Measurements from ENCODE around the gene WDR5. TPM values are rescaled to one million over a fixed set of nuclear protein-coding genes. Genes with fewer than 3 reads are reported as not detected.

The WDR5 gene
- total RNA-seq, 1 experiment from 2014 or later = 18.3 TPM

DNA sequence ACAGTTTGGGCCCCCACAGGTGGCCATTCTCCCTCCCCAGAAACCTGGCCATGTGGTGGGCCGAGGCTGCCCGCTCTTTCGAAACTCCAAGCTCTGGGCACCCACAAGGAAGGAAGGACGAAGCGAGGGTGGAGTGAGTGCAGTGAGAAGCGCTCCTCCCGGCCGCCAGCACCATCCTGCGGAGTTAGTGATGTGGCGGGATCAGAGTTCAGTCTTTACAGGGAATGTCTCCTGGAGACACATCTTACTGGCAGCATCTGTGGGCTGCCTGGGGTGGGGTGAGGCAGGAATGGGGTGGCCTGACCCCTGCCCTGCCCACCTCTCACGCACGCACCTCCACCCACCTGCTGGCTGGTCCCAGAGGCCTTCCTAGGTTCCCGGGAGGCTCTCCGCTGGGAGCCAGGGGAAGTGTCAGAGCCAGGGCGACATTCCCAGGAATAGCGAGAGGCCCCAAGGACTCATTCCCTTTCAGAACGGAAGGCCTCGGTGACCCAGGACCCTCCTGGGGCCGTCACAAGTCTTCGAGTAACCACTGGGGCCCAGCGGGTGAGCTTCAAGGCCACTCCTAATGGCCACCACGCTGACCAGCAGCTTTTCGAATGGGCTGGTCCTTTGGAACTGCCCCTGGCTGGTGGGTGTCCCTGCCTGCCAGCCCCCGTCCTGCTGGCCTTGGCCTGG lies 34.0 kb downstream of the WDR5 start:
- DNase-seq (ENCODE audit: low read depth) = no peak
- in situ Hi-C loops (cut with HindIII; ENCODE audit: low pct_unique_long_range_greater_than_20kb, low sequenced_read_pairs) = no loop called here

GRCh38 chr9:134170532-134171315 lies 34.8 kb downstream of the WDR5 start:
- in situ Hi-C loops (cut with HindIII; ENCODE audit: low pct_unique_long_range_greater_than_20kb, low sequenced_read_pairs) = no loop called here
- DNase-seq (ENCODE audit: low read depth) = no peak

DNA sequence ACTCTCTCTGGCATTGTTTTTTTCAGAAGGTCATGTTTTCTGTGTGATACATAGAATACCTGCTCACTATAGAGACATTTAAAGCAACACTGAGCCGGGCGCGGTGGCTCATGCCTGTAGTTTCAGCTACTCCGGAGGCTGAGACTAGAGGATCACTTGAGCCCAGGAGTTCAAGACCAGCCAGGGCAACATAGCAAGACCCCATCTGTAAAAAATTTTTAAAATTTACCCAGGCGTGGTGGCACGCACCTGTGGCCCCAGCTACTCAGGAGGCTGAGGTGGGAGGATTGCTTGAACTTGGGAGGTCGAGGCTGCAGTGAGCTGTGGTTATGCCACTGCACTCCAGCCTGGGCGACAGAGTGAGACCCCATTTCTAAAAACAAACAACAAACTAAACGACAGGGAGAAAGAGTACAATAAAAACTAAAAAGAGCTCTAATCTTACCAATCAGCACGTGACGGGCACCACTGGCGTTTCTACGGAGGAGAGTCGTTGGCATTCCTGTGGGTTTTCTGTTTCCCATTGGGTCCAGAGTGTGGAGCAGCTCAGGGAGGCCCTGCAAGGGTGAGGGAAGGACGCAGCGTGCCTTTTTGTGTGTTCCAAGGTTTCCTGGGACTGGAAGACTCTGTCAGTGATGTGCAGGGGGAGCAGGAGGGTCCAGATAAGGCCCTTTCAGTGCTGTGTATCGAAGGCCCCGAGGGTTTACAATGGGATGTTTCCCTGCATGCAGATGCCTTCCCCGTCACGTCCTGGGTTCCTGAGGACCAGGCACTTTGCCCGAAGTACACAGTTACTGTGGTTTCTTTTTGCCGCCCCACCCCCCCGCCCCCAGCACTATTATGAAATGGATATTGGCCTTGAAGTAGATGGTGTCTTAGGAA lies 35.7 kb downstream of the WDR5 start:
- in situ Hi-C loops (cut with HindIII; ENCODE audit: low pct_unique_long_range_greater_than_20kb, low sequenced_read_pairs) = no loop called here
- no peak for DNase-seq (ENCODE audit: low read depth)

DNA sequence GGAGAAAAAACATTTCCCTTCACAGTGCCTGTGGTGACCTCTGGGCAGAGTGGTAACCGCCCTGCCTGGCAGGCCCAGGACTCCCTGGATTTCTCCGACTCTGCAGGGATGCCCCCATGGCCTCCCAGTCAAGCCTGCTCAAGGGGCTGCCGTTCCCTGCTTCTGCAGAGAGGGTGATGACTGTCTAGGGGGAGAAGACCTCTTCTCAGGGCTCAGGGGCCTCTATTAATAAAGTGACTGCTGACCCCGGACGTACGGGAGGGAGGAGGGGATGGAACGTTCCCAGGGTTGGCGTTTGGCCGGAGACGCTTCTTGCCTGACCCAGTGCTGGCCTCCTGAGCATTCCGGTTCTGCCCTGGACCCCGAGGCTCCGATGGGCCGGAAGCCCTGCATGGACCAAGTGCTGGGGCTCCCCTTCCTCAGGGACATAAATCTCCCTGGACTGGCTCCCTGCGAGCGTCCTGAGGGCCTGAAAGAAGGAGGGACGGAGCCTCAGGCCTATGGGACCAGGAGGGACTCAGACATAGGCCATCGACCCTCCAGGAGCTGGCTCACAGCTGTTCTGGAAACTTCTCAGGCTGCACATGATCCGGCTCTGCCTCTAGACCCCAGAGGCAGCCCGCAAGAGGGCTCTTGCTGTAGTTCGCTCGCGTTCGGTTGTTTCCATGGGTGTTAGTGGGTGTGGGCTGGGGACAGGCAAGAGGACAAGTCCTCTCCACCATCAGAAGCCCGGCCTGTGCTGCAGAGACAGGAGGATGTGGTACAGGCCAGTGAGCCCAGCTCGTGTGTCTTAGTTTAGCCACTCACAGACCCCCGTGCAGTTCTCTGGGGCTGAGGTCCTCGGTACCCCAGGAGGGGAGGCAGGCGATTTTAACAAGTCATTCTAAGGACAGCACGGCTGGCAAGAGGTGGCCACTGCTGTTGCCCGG lies 36.6 kb downstream of the WDR5 start:
- in situ Hi-C loops (cut with HindIII; ENCODE audit: low pct_unique_long_range_greater_than_20kb, low sequenced_read_pairs) = no loop called here
- no peak for DNase-seq (ENCODE audit: low read depth)

- DNase-seq (ENCODE audit: low read depth) = no peak
- in situ Hi-C loops (cut with HindIII; ENCODE audit: low pct_unique_long_range_greater_than_20kb, low sequenced_read_pairs) = no loop called here
Measured at GRCh38 chr9:134173127-134174072, 37.5 kb downstream of the WDR5 start.

DNA sequence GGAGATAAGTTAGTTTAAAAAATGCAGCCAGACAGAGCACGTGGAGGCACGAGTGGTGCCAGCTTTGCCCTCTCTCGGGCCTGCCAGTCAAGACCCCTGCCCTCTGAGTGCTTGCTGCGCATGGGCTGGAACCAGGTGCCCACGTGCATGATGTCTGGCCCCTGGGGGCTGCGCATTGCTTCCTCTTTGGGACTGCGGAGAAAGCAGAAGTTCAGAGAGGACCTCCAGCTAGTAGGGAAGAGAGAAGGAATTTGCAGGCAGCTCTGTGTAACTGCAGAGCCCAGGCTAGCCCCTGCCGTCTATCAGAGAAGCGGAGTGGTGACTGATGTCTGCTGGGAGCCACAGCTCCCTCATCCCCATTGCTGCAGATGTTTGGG lies 38.2 kb downstream of the WDR5 start:
- DNase-seq (ENCODE audit: low read depth) = no peak
- in situ Hi-C loops (cut with HindIII; ENCODE audit: low pct_unique_long_range_greater_than_20kb, low sequenced_read_pairs) = no loop called here

DNA sequence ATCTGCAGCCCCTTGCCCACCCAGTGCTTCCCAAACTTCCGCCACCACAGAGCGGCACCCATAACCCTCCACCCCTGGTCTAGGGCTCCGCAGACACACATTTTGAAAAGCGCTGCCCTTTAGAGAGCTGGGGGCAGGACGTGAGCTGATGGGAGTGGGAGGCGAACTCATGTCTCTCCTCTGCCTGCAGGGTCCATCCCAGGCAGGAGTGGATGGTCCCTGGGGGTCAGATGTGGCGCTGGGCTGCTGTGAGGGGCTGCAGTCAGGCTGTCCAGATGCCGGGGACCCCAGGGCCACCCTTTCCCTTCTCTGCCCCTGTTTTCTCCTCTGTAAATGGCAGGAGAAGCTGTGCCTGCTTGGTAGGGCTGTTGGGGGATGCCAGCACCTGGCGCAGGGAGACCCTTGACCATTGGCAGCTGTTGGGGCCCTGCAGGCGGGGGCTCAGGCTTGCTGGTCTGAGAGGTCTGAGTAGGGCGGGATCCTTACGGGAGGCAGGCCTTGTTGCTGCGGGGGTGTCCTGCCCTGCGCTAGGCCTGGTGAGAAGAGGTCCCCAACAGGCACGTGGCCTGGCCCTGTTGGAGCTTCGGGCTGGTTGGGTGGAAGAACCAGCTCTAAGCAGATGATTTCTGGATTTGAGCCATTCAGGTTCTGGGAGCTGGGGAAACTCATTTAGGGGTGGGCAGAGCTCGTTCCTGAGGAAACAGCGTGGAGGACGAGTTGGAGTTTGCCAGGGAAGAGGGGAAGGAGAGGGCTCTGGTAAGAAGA lies 38.8 kb downstream of the WDR5 start:
- no peak for DNase-seq (ENCODE audit: low read depth)
- in situ Hi-C loops (cut with HindIII; ENCODE audit: low pct_unique_long_range_greater_than_20kb, low sequenced_read_pairs) = no loop called here

- in situ Hi-C loops (cut with HindIII; ENCODE audit: low pct_unique_long_range_greater_than_20kb, low sequenced_read_pairs) = no loop called here
- no peak for DNase-seq (ENCODE audit: low read depth)
Measured at GRCh38 chr9:134175291-134175807, 39.5 kb downstream of the WDR5 start.

GRCh38 chr9:134175808-134176598 lies 40.1 kb downstream of the WDR5 start:
- in situ Hi-C loops (cut with HindIII; ENCODE audit: low pct_unique_long_range_greater_than_20kb, low sequenced_read_pairs) = no loop called here
- DNase-seq (ENCODE audit: low read depth) = no peak

DNA sequence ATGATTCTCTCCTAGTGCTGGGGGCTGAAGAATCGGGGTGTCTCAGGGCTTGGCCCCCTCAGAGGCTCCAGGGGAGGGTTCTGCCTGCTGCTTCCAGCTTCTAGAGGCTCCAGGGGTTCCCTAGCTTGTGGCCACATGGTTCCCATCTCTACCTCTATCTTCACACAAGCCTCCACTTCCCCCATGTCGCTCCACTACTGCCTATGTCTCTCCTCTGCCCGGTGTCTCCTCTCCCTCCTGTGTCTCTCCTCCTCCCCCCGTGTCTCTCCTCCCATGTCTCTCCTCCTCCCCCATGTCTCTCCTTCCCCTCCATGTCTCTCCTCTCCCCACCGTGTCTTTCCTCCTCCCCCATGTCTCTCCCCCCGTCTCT lies 40.7 kb downstream of the WDR5 start:
- no peak for DNase-seq (ENCODE audit: low read depth)
- in situ Hi-C loops (cut with HindIII; ENCODE audit: low pct_unique_long_range_greater_than_20kb, low sequenced_read_pairs) = no loop called here

- DNase-seq (ENCODE audit: low read depth) = no peak
- in situ Hi-C loops (cut with HindIII; ENCODE audit: low pct_unique_long_range_greater_than_20kb, low sequenced_read_pairs) = no loop called here
Measured at GRCh38 chr9:134177186-134177585, 41.3 kb downstream of the WDR5 start.

- DNase-seq (ENCODE audit: low read depth) = no peak
- in situ Hi-C loops (cut with HindIII; ENCODE audit: low pct_unique_long_range_greater_than_20kb, low sequenced_read_pairs) = no loop called here
Measured at GRCh38 chr9:134177624-134178393, 41.9 kb downstream of the WDR5 start.

GRCh38 chr9:134178394-134178767 lies 42.5 kb downstream of the WDR5 start:
- in situ Hi-C loops (cut with HindIII; ENCODE audit: low pct_unique_long_range_greater_than_20kb, low sequenced_read_pairs) = no loop called here
- DNase-seq (ENCODE audit: low read depth) = no peak

DNA sequence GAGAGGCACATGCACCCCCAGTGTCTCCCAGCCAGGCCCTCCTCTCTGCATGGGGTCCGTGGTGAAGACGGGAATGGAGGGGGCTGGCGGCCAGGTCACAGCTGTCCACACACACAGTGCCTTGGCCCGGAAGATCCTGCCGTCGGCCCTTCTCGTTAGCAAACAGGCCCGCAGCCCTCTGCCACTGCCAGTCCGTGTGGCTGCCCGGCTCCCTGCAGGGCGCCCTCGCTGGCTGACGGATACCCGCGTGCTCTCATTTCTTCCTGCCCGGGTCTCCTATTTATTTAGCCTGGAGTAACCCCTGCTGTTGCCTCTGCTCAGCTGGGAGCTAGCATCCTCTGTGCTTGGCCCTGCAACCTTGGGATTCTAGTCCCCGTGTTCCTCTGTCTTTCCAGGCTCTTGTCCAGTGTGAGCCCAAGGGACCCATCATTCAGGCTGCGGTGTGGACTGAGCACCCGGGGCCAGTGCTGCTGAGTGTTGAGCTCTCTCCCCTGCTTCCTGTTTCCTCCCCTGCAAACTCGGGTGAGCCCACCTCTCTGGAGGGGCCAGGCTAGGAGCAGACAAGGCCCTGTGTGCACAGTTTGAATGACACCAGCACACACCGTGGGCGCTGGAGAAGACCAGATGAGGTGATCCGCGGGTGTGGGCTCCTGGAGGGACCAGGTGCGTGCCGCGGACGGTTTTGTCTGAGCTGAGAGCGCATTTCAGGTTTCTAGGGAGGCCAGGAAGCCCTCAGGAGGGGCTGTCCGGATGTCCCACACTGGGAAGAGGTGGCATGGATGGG lies 43.1 kb downstream of the WDR5 start:
- no peak for DNase-seq (ENCODE audit: low read depth)
- in situ Hi-C loops (cut with HindIII; ENCODE audit: low pct_unique_long_range_greater_than_20kb, low sequenced_read_pairs) = no loop called here

All from Caki2 (cell line).